ENCODE results near the gene PLS1. TPM values are rescaled to one million over a fixed set of nuclear protein-coding genes. Genes with fewer than 3 reads are reported as not detected.
"Not testable (repeated sequence)": the region's sequence is repeated elsewhere in the genome, so short reads cannot be mapped to it uniquely, and the experiment has no call there.

Gene PLS1
- total and polyA plus RNA-seq, 5 experiments from 2014 or later, result 3.2 to 6.1 (median 4.3) TPM

DNA sequence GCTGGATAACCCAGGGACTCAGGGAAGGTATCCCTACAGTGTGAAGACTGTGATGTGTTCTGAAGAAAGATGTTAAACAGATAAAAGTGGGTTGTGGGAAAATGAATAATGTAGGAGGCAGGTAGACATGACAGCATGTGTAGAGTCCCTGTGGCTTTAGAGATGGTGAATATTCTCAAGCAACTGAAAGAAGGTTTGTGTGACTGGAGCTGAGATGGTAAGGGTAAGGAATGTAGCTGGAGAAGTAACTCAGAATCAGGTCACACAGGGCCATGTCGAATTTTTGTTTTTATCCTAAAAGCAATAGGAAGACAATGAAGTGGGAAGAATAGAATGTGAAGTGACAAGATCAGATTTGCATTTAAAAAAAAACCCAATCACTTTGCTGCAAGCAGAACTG, 73.9 kb downstream of the PLS1 start:
- no peaks in the 10 kb centered on the region for H3K4me1 Mint-ChIP-seq
- no peak for DNase-seq
- no peaks in the 10 kb centered on the region for H3K27me3 Mint-ChIP-seq
- H3K9me3 Mint-ChIP-seq, result no peaks in the 10 kb centered on the region
- H3K4me3 Mint-ChIP-seq, result no peak overlapping the region
- no peak for ATAC-seq
- H3K27ac Mint-ChIP-seq, result no peak overlapping the region
- POLR2A ChIA-PET, result no interaction called here
- H3K36me3 Mint-ChIP-seq, result peaks cover 0 to 5% (median 4%) of the 10 kb centered on the region in 3 donors

DNA sequence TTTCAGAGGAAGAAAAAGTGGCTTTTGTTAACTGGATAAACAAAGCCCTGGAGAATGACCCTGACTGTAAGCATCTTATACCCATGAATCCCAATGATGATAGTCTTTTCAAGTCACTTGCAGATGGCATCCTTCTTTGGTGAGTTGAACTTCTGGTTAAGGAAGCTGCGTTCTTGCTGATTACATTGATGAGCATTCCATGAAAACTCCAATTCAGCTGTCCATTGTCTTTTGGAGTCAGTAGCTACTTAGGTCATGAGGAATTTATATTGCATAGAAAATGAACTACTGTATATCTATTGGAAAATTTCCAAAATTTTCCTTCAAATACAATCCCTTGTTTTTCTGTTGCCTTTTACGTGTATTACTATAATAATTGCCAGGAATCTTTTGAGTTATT, 80.0 kb downstream of the PLS1 start:
- H3K36me3 Mint-ChIP-seq, result peaks cover 0 to 7% (median 4%) of the 10 kb centered on the region in 3 donors
- POLR2A ChIA-PET, result no interaction called here
- no peak overlapping the region for H3K4me3 Mint-ChIP-seq
- H3K4me1 Mint-ChIP-seq, result no peaks in the 10 kb centered on the region
- no peak for ATAC-seq
- H3K27ac Mint-ChIP-seq, result no peak overlapping the region
- no peak for DNase-seq
- no peaks in the 10 kb centered on the region for H3K27me3 Mint-ChIP-seq
- H3K9me3 Mint-ChIP-seq, result no peaks in the 10 kb centered on the region

DNA sequence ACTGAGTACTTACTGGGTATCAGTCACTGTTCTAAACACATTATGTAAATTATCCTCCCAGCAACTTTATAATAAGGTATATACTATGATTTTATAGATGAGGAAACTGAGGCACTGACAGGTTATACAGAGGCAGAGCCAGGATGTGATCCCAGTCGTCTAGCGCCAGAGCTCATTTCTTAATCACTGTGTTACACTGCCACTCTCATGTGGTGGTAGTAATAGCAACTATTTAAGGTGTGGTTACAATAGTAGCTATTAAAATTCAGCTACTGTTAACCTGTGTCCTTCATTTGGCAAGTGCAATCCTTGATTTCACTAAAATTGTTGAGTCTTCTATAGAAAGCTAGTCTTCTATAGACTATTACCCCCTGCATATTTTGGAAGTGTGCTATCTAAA, 84.5 kb downstream of the PLS1 start:
- no peaks in the 10 kb centered on the region for H3K27me3 Mint-ChIP-seq
- no peak overlapping the region for H3K27ac Mint-ChIP-seq
- DNase-seq (no peak), ATAC-seq (no peak)
- H3K4me1 Mint-ChIP-seq, result no peaks in the 10 kb centered on the region
- no peaks in the 10 kb centered on the region for H3K9me3 Mint-ChIP-seq
- POLR2A ChIA-PET, result no interaction called here
- no peak overlapping the region for H3K4me3 Mint-ChIP-seq
- H3K36me3 Mint-ChIP-seq, result no peaks in the 10 kb centered on the region

DNA sequence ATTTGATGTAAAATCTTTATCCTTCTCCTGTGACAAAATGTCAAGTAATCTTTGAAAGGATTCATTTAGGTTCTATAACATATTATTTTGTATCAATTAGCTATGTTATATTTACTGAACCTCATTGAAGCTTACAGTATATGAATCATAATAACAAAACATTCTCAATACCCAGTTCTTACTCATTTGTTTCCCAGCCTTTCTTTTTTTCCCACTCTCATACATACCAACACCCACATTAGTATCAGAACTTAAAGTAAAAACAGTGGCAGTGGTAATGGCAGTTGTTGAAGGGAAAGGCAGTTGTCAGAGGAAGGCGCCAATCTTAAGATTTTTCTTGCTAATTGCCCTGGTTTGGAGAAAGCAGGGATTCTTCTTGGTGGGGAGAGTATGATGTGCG, 94.4 kb downstream of the PLS1 start:
- Mint-ChIP-seq H3K27ac (no peak overlapping the region), H3K9me3 (no peaks in the 10 kb centered on the region), H3K36me3 (peaks cover 0 to 5% (median 0%) of the 10 kb centered on the region in 3 donors), H3K27me3 (no peaks in the 10 kb centered on the region), H3K4me1 (no peaks in the 10 kb centered on the region), H3K4me3 (no peak overlapping the region)
- DNase-seq (no peak), ATAC-seq (no peak)
- POLR2A ChIA-PET, result no interaction called here

DNA sequence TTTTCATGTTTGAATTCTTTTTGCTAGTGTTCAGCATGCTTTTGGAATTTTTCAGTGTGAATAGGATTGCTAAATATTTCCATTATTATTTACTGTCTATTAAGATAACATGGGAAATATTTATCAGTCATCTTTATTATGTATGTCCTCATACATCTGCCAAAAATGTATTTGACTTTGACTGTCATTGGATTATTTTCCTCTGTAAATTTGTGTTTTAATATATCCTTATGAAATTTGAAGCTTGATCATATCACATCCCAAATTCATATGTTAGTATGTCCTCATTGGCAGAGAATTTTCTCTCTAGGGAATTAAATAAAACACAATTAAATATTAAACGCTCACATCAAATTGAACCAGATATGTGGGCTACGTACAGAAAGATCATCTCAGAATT, 95.3 kb downstream of the PLS1 start:
- POLR2A ChIA-PET, result no interaction called here
- H3K36me3 Mint-ChIP-seq, result peaks cover 0 to 5% (median 0%) of the 10 kb centered on the region in 3 donors
- H3K27ac Mint-ChIP-seq, result no peak overlapping the region
- H3K4me3 Mint-ChIP-seq, result no peak overlapping the region
- ATAC-seq (no peak), DNase-seq (no peak)
- H3K9me3 Mint-ChIP-seq, result no peaks in the 10 kb centered on the region
- H3K4me1 Mint-ChIP-seq, result no peaks in the 10 kb centered on the region
- no peaks in the 10 kb centered on the region for H3K27me3 Mint-ChIP-seq

DNA sequence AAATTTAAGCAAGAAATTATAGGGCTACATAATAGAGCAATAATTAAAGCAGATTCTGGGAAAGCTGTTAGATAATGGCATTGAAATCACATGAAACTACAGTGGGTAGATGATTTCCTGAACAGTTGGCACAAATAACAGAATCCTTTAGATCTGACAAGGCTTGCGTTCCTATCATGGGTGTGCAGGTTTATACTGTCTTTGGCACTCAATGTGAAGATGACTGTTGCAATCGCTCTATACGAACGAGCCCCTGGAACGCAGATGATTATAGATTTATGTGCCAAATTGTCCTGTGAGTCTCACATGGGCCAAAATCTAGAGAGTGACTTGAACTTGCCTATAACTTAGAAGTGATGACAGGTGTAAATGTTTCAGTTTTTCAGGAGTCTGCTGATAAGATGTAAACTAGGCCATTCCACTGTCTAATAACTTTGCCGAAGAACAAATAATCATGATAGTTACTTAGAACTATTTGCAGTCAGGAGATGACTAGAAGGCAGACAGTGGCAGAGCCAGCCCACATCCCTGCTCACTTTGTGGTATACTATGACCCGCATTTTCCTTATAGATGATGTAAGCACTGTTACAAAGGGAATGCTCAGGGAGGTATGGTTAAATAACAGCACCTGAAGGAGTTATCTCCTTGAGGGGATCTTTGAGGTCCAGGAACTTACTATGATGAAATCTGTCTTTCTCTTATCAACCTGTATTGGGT, 97.1 kb downstream of the PLS1 start:
- DNase-seq (no peak), ATAC-seq (no peak)
- Mint-ChIP-seq H3K4me3 (no peak overlapping the region), H3K36me3 (peaks cover 0 to 2% (median 0%) of the 10 kb centered on the region in 3 donors), H3K9me3 (no peaks in the 10 kb centered on the region), H3K27me3 (no peaks in the 10 kb centered on the region), H3K4me1 (no peaks in the 10 kb centered on the region), H3K27ac (no peak overlapping the region)
- POLR2A ChIA-PET, result no interaction called here

DNA sequence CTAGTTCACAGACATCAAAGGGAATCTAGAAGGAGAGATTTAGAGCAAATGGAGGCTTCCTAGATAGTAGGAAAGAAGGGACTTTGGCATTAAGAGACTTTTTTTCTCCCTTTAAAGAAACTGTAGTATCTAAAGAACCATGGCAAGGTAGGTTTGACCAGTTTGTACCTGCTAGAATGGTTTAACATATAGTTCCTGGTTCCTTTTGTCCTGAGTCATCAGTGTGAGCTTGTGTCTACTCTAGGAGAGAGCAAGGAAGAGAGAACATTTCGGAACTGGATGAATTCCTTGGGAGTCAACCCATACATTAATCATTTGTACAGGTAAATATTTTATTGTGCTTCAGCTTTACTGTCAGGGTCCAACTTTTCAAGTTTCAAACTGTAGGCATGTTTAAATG, 98.0 kb downstream of the PLS1 start:
- H3K36me3 Mint-ChIP-seq, result peaks cover 0 to 2% (median 0%) of the 10 kb centered on the region in 3 donors
- no peaks in the 10 kb centered on the region for H3K9me3 Mint-ChIP-seq
- POLR2A ChIA-PET, result no interaction called here
- H3K27me3 Mint-ChIP-seq, result no peaks in the 10 kb centered on the region
- no peak for DNase-seq
- H3K4me1 Mint-ChIP-seq, result no peaks in the 10 kb centered on the region
- no peak overlapping the region for H3K27ac Mint-ChIP-seq
- H3K4me3 Mint-ChIP-seq, result no peak overlapping the region
- no peak for ATAC-seq

DNA sequence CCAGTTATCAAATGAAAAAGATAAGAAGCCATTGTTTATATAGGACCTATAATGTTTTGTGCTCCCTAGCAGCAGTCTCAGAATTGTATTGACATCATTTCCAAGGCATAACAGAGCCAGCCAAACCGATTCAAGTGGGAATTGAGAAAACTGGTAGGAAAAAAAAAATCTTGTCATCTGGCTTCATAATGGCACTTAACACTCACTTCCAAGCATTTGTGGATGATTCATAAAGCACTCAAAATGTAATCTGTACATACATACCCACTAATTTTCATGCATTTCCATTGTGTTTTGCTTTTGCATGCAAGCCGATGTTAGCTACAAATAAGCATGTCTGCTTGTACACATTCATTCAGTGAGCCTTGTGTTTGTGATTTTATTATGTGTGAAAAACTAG, 109.0 kb downstream of the PLS1 start:
- no peak overlapping the region for H3K27ac Mint-ChIP-seq
- POLR2A ChIA-PET, result no interaction called here
- H3K4me1 Mint-ChIP-seq, result no peaks in the 10 kb centered on the region
- H3K9me3 Mint-ChIP-seq, result no peaks in the 10 kb centered on the region
- H3K4me3 Mint-ChIP-seq, result no peak overlapping the region
- ATAC-seq (no peak), DNase-seq (no peak)
- H3K36me3 Mint-ChIP-seq, result peaks cover 0 to 6% (median 0%) of the 10 kb centered on the region in 3 donors
- peaks cover 0 to 7% (median 0%) of the 10 kb centered on the region in 5 donors for H3K27me3 Mint-ChIP-seq

DNA sequence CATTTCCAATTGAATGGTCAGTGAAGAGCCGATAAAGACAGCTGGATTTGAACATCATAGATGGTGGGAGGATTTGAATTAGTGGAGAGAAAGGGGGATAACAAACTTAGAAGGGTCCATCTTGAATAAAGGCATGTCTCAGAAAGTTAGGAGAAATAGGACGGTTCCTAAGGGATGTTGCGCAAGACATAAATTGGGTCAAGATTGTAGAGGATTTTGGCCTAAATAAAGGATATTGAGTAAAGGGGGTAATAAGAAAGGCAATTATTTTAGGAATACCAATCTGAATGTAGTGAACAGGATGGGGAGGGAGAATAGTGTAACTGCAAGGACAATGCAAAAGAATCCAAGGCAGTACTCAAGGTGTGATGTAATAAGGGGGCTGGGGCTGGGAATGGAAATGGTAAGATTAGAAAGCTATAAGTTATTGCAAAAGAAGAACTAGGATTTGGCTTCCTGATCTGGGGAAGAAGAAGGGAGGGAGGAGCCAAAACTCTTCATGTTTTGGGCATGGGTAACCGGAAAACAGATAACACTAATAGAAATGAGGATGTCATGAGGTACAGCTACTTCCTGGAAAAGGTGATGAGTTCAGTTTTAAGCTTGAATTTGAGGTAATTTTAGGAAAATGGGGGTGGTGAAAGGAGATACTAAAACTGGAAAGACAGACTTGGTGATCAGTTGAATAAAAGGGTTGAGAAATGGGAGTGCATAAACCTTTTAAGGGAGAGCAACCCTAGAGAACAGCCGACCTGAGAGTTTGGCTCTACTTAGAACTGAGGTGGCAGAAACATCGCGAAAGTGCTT, 110.3 kb downstream of the PLS1 start:
- DNase-seq, result no peak
- Mint-ChIP-seq H3K36me3 (peaks cover 0 to 6% (median 0%) of the 10 kb centered on the region in 3 donors), H3K27me3 (peaks cover 0 to 7% (median 0%) of the 10 kb centered on the region in 5 donors), H3K9me3 (no peaks in the 10 kb centered on the region), H3K4me3 (no peak overlapping the region), H3K4me1 (no peaks in the 10 kb centered on the region), H3K27ac (no peak overlapping the region)
- POLR2A ChIA-PET, result no interaction called here
- ATAC-seq, result no peak

DNA sequence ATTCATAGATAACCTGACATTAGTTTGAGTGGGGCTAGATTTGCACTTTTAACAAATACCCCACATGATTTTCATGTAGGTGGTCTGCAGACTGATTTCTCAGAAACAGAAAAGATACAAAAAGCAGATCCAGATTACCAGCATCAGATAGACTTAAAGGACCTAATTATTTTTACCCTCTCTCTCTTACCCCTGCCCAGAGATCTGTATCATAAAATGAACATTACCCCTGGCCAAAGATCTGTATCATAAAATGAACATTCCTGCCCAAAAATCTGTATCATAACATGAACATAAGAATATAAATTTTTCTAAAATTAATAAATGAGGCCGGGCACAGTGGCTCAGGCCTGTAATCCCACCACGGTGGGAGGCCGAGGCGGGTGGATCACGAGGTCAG, 113.0 kb downstream of the PLS1 start:
- Mint-ChIP-seq H3K4me3 (no peak overlapping the region), H3K27me3 (peaks cover 0 to 13% (median 4%) of the 10 kb centered on the region in 5 donors), H3K9me3 (no peaks in the 10 kb centered on the region), H3K4me1 (no peaks in the 10 kb centered on the region), H3K27ac (no peak overlapping the region), H3K36me3 (peaks cover 0 to 10% (median 0%) of the 10 kb centered on the region in 3 donors)
- no peak for DNase-seq
- ATAC-seq, result no peak
- POLR2A ChIA-PET, result no interaction called here

DNA sequence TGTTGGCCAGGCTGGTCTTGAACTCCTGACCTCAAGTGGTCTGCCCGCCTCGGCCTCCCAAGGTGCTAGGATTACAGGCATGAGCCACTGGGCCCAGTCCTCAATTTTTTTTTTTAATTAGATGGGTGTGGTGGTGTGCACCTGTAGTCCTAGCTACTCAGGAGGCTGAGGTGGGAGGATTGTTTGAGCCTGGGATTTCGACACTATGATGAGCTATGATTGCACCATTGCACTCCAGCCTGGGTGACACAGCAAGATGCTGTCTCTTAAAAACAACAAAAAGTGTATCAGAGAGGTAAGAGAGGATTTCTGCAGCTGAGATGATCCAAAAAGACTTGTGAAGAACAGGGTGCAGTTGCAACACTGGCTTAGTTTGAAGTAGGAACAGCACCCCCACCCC, 118.7 kb downstream of the PLS1 start:
- peaks cover 26 to 49% (median 39%) of the 10 kb centered on the region in 5 donors for H3K27me3 Mint-ChIP-seq
- ATAC-seq, H3K27ac Mint-ChIP-seq, H3K4me3 Mint-ChIP-seq, H3K4me1 Mint-ChIP-seq, POLR2A ChIA-PET, DNase-seq, H3K9me3 Mint-ChIP-seq, H3K36me3 Mint-ChIP-seq: not testable (repeated sequence)

DNA sequence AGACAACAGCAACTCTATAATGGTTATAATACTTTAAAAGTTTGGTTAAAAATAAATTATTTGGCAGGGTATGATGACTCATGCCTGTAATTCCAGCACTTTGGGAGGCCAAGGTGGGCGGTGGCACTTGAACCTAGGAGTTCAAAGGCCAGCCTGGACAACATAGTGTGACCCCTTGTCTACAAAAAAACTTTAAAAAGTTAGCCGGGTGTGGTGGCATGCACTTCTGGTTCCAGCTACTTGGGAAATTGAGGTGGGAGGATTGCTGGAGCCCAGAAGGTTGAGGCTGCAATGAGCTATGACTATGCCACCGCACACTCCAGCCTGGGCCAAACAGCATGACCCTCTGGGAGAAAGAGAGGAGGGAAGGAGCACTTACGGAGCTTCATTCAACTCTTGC, 119.9 kb downstream of the PLS1 start:
- H3K4me3 Mint-ChIP-seq, result no peak overlapping the region
- H3K27me3 Mint-ChIP-seq, result peaks cover 34 to 61% (median 48%) of the 10 kb centered on the region in 5 donors
- H3K4me1 Mint-ChIP-seq, result peaks cover 0 to 2% (median 0%) of the 10 kb centered on the region in 4 donors
- ATAC-seq, result no peak
- DNase-seq, result no peak
- H3K27ac Mint-ChIP-seq, result peak overlapping the region in 1 of 10 donors; percentile 22
- H3K9me3 Mint-ChIP-seq, result no peaks in the 10 kb centered on the region
- POLR2A ChIA-PET, result no interaction called here
- peaks cover 2 to 4% (median 3%) of the 10 kb centered on the region in 3 donors for H3K36me3 Mint-ChIP-seq

DNA sequence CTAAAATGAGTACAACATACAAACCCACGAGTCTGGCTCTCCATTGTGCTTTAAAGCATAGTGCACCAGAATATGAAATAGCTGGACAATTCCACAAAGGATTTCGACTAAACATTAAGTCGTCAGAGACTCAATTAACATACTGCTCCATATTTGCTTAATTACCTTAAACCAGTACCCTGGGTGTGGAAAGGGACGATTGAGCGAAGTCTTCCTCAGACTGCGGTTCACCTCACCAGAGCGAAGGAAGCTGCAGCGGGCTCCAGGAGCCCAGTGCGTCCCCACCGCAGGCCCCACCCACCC, 127.4 kb downstream of the PLS1 start:
- POLR2A ChIA-PET, result interaction anchor here (0.8 to 1.2 kb wide), 6 partner anchors 9 to 1249 kb away, joined by 3 to 4 read pairs (median 3); partner anchors contain the start of genes ATR and PLS1
- peak overlapping the region; percentile 73 to 94 (median 88) for H3K4me3 Mint-ChIP-seq
- peak in 3 of 10 donors; percentile 72 to 89 (median 78) for DNase-seq
- H3K4me1 Mint-ChIP-seq, result peaks cover 3 to 14% (median 10%) of the 10 kb centered on the region in 4 donors
- no peak for ATAC-seq
- peaks cover 0 to 4% (median 0%) of the 10 kb centered on the region in 3 donors for H3K36me3 Mint-ChIP-seq
- H3K27me3 Mint-ChIP-seq, result peaks cover 18 to 38% (median 25%) of the 10 kb centered on the region in 5 donors
- peak overlapping the region in 5 of 10 donors; percentile 44 to 95 (median 93) for H3K27ac Mint-ChIP-seq
- H3K9me3 Mint-ChIP-seq, result no peaks in the 10 kb centered on the region
